ENCODE data around the gene COL6A5. TPM values are rescaled to one million over a fixed set of nuclear protein-coding genes. Genes with fewer than 3 reads are reported as not detected.
"Not testable (repeated sequence)": the region's sequence is repeated elsewhere in the genome, so short reads cannot be mapped to it uniquely, and the experiment has no call there.

Gene COL6A5
- total RNA-seq, 1 donor from 2014 or later, result not detected

DNA sequence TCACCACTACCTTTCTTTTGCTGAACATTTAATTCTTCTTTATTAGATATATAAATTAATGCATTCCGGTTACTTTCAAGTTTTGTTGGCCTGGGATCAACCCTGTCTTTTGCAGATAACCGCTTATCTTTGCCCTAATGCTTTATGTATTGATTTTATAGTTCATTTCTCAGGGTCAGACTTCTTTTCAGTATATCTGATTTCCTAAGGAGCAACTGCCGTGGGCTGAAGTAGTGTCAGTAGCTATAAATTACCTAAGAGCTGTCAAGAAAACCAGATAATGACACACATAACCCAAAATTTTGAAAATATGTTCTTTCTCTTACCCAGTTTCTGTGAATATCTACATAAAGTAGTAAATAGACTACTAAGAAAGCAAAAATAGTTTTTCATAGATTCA is 38.0 kb downstream of the COL6A5 start:
- DNase-seq (ENCODE audit: low read depth), result no peak

DNA sequence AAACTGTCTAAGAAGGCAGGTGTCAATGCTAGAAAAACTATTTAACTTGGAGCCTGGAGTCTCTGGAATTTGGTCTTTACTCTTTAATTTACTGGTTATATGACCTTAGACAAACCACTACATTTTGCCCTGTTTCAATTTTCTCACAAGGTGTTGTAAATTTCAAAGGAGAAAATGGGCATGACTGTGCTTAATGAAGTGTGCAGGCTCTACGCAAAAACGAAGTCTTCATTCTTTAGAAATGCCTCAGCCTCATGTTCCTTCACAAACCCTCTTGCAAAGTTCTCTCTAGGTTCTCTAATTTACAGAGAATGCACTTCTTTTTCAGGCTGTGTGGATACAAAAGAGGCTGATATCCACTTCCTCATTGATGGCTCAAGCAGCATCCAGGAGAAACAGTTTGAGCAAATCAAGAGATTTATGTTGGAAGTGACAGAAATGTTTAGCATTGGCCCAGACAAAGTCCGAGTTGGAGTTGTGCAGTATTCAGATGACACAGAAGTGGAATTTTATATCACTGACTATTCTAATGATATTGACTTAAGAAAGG is 39.1 kb downstream of the COL6A5 start:
- no peak for DNase-seq (ENCODE audit: low read depth)

DNA sequence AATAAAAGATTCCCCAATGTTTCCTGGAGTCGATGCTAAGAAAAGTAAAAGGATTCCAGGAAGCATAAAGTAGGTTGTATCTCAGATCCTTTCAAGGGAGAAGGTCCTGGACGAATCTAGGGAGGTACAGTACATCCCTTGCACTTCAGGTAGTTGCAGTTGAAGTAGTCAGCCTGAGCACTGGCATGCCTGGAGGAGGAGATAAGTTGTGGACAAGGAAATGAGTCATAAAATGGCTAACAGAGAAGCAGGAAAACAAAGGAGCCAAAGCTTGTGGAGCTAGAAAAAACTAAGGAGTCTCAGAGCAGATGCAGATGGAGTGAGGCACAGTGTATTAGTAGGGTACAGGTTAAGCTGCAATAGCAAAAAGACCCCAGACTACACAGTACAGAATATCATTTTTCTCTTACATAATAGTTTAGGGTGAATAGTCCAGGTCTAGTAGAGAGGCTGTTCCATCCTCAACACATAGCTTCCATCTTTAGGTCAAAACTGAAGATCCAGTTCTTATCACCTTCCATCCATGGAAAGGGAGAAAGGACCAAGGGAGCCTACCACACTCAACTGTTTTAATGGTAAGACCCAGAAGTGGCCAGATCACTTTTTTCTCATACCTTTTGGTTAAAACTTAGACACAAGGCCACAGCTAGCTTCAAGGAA is 41.3 kb downstream of the COL6A5 start:
- DNase-seq (ENCODE audit: low read depth), result no peak

DNA sequence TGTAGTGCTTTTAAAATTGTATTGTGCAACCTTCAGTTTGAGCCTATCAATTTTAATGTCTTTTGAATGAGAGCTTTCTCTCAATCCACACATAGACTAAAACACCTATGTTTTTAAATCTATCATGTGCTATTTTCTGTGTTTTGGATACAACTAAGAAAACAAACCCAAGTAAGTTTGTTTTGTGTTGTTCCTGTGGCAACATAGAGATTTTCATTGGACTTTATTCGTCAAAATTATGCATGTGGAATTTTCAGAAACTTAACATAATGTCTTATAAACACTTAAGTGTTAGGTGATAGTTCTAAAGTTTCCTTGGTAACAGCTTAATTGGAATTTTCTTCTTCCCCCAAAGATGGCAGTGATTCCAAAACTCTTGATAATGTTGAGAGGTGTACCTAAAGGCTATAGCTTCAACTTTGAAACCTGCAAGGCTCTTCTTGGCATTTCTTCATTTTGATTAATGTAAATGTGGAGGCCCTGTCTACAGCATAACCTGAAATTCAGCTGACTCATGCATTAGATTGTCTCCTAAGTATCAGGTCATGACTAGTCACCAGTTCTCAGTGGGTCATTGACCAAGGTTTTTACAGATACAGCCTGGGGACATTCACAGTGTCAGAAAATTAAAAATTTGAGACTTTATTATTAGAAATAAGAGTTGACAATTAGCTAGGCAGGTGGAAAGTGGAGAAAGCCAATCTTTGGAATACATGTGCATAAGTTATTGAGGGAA is 44.4 kb downstream of the COL6A5 start:
- no peak for DNase-seq (ENCODE audit: low read depth)

DNA sequence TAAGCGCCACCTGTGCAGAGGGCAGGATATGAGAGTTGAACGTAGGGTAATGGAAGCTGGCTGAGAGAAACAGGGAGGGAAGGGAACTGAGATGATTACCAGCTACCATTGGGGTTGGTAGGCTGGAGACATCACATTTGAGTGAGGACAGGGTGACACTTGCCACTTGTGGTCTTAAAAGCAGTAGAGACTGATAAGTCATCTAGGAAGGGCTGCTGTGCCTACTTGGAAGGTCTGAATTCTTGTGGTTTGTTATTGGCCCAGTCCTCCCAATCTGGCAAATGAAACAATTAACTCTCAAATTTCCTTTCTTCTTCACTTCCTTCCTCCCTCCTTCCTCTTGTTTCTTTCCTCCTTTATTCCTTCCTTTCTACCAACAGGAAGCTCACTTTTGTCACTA is 46.8 kb downstream of the COL6A5 start:
- DNase-seq (ENCODE audit: low read depth), result peak; percentile 80

DNA sequence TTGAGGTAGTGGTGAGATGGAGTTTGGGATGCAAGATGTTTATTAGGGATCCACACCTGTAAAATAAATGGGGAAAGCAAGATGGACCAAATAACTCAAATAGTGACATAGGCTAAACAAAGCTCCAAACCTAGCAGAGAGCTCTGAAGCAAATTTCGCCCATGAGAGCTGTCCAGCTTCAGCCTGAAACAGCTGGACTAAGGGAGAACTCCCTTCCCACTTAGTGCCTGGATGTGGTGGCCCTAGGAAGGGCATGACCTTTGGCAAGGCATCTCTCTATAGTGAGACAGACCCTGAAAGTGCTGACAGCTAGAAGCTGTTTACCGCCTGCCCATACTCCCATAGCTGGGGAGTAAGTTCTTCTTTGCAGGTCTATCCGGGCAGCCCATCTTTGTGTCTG is 48.1 kb downstream of the COL6A5 start:
- no peak for DNase-seq (ENCODE audit: low read depth)

DNA sequence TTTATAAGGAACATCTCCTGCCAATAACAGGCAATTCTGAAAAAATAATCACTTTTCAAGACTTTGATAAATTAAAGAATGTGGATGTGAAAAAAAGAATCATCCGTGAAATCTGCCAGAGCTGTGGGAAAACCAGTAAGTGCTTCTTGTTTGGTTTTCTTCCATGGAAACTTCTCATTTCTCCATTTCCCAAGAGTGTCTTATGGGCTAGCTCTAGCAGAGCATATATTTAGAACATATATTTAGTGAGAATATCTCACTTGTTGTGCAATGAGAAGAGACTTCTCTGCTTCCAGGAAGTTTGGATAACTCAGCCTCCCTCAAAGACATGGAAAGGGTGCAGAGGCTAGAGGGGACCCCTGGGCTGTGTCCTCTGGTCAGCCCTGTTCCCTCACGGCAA is 49.9 kb downstream of the COL6A5 start:
- no peak for DNase-seq (ENCODE audit: low read depth)

DNA sequence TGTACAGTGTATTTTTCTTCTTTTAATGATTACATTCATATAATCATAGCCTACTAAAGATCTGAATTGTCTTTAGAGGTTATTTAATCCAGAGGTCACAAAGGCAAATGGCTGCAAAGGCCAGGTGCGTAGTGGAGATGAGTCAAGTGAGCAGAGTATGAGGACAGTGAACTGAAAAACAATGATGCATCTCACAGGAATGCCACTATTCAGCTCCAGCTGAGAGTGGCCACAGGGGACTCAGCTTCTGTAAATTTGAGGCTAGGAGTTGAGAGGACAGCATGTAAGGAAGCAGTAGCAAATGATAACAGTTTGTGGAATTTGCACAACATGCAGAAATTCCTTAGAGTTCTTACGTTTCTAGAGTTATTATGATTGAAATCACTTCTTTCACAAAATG is 50.4 kb downstream of the COL6A5 start:
- peak; percentile 77 for DNase-seq (ENCODE audit: low read depth)

DNA sequence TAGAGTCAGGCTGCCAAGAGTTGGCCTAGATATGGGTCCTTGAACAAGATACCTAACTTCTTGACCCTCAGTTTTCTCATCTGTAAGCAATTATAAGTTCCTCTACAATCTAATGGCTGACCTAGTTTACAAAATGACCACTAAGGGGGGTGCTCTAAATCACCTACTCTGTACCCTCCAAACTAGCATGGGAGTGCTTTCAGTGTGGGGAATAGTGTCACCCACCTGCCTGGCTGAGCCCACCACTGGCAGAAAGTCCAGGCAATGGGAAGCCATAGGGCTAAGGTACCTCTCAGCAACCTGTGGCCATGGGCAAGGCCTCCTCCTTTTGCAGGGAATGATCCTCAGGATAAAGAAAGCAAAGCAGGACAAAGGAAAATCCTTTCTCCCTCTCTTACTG is 58.9 kb downstream of the COL6A5 start:
- DNase-seq (ENCODE audit: low read depth), result no peak

DNA sequence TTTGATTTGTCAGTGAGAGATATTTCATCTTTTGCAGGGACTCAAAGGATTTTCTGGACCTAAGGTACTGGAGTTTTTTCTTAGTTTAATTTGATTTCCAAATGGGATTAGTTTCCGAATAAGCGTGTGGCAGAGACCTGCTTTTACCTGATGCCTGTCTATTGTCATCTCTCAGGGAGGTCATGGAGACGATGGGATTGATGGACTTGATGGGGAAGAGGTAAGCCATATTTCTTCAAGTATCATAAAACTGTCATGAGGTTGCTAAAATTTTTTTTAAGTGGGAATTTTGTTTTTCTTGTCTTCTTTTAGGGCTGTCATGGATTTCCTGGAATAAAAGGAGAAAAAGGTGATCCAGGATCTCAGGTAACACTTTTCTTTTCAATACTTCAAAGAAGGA is 60.5 kb downstream of the COL6A5 start:
- DNase-seq (ENCODE audit: low read depth), result no peak

DNA sequence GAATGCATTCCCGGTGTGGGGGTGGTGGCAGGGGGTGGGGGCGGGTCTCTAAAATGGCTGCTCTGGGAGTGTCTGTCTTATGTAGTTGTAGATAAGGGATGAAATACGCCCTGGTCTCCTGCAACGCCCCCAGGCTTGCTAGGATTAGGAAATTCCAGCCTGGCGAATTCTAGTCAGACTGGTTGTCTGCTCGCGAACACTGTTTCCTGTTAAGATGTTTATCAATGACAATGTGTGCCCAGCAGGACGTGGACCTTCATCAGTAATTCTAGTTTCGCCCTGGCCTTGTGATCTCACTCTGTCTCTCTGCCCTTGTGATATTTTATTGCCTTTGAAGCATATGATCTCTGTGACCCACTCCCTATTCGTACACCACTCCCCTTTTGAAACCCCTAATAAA is 62.8 kb downstream of the COL6A5 start:
- not testable (repeated sequence) for DNase-seq (ENCODE audit: low read depth)

DNA sequence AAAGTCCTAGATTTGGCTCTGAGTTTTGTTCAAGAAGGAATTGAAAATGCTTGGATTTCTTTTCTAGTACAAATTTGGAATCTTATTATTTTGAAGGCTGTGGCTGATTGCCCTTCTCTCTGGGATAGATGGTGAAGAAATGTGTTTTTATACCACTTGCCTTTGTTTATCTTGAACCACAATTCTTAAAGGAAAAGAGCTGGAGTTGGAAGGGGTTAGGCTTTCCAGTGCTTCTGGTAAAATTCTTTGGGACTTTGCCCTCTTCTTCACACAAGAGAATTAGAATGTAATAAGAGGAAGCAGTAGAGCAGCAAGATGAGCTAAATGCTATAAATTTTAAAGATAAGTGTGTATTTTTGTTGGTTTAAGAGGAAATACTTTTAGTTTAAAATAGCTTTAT is 65.8 kb downstream of the COL6A5 start:
- DNase-seq (ENCODE audit: low read depth), result no peak

DNA sequence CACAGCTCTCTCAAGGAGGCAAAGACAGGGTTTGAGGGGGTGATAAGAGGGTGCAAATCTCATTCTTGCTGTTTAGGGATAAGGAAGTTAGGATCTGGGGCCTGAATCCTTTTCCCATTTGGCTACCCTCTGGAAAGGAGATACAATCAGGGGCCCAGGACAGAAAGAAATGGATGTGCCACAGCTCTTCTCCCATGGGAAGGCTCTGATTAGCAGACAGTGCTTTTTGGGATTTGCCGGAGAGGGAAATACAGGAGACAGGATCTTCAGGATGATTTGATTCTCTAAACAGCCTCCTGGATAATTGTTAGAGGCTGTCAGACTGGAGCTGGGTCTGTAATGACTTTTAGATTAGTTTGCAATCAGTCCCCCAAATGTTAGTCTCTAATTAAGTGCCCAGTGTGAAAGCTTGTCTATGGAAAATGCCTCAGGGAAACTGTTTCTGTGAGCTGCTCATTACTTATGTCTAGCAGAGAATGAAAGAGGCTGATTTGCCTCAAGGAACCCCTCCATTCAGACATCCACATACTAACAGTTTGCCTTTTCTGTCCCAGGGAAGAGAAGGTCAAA is 67.6 kb downstream of the COL6A5 start:
- no peak for DNase-seq (ENCODE audit: low read depth)

DNA sequence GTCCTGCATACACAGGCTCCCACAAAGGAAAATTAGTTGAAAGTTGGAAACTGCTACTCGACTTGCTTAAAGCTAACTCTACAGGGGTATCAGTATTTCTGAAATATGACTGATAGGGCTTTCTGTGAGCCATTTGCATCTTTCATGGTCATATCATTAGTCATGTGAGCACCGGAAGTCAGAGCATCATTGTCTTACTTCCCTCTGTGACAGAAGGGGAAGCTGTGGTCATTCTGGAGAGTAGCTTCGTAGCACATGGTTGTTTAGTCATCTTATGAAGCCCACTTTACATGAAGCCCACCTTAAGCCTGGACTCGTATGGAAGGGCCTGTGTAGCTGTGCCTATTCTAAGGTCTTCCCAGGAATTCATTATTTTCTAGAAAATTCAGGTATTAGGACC is 69.0 kb downstream of the COL6A5 start:
- DNase-seq (ENCODE audit: low read depth), result no peak

DNA sequence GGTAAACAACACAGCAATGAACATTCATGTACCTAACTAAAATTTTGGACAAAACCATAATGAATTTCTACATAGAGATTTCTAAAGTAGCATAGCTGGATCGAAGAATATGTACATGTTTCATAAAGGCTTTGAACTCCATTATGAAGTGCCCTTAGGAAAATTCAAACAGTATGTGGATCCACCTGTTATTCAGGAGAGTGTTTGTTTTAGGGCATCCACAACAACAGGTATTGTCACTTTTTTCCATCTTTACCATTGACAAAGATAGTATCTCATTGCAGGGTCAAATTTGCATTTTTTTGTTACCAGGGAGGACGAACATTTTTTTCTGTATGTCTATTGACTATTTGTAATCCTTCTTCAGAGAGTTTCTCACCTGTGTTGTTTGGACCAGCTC is 75.0 kb downstream of the COL6A5 start:
- no peak for DNase-seq (ENCODE audit: low read depth)

DNA sequence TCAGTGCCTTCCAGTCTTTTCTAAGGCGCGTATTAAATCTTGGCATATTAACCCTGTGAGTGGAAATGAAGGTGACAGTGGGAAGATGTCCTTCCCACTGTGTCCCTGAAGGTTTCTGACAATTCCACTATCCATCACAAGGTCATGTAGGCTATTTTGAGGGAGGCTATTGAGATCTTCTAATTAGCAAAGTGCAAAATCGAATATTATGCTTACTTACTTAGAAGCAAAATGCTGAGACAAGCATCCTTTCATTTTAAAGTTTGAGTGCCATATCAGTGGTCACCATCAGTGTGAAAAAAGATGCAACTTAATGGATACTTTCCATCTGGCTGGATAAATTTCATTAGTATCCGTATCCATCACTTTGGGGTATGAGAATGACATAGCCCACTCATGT is 77.6 kb downstream of the COL6A5 start:
- no peak for DNase-seq (ENCODE audit: low read depth)

DNA sequence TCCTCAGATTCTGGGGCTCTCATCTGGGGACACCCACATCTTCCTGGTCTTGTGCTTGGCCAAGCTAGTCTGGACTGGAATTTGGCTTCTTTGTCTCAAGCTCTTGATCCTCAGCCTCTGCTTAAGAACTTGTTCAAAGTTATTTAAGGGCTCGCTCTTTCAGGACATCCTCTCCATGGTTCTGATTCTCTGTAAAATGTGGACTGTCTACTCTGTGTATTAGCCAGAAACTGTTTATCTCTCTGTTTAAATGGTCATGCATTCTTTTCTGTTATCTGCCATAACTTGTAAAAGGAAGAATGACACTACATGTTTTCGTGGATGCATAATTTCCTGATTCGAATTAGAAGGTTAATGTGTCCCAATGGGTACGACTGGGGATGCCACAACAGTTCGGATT is 79.4 kb downstream of the COL6A5 start:
- no peak for DNase-seq (ENCODE audit: low read depth)

DNA sequence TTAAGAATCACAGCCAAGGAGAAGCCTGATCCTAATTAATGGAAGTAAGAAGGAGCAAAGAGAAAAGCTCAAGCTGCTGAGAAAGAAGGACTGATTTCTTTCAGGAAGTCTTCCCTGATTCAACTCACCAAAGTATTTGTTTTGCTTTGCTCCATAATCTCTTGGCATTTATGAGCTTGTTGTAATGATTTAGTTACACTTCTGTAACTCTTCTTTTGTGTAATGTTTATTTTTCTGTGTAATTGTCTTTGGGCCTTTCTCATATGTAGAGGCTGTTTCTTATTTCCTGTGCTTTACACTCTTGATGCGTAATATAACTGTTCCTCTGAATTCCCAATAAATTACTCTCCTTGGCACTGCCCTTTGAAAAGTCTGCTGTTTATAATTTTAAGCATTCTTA is 80.0 kb downstream of the COL6A5 start:
- DNase-seq (ENCODE audit: low read depth), result no peak

DNA sequence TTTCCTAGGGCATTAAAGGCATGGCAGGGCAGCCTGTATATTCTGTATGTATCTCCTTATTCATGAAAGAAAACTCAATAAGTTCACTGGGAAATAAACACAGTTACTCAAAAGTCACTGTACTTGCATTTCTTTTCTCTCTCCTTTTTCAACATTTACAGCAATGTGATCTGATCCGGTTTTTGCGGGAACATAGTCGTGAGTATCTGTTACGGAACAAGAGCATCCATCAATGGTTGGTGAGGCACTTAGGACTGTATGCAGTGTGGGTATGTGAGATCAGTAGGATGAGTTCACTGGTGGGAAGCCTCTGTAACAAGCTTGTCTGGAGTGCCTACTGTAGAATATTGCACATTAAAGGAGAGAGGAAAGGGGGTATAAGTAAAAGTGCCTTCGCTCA is 80.7 kb downstream of the COL6A5 start:
- no peak for DNase-seq (ENCODE audit: low read depth)

DNA sequence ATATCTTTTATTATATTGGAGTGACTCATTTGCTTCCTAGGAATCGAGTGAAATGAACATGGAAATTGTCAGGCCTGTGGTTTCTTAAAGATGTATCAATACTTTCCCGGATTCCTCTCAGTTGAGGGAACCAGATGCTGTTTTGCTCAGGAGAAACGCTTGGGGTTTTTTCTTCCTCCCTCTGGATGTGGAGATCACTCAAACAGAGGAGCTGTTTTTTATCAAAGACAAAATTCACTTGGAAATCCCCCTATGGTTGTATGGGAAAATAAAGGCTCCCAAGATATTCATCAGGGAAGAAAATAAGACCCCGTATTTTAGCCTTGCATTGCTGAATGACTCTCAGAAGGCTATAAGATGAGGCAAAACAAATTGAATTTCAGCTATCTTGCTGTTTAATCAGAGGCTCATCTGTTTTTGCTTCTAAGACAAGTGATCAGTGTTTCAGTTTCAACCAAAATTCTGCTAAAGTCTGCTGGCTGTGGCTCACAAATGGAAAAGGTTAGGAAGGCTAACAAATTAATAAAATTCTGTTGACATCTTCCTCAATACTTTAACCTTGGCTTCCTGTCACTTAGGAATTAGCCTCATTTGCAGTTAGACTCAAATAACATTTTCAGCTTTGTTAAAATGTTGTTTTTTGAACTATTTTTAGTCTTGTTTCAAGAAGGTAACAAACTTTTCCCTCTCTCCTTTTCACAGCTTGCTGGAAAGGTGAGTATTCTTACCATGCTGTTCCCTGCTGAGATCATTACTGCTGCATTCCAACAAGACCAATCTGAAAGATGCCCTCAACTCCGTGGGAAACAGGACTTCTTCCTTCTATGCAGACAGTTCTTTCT is 83.6 kb downstream of the COL6A5 start:
- no peak for DNase-seq (ENCODE audit: low read depth)

DNA sequence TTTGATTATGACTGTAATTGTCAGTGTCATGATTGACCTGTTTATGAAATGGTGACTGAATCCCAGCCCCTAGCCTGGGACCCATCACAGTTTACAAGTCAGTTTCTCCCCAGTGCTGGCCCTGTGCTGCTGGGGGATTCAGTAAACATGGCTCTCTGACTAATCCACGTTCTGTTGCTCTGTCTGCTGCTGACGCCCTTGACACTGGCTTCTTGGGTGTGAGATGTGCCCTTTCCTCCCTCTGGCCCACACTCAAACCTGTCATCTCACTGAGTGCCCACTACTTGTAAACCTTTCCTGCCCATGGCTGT is 84.2 kb downstream of the COL6A5 start:
- DNase-seq (ENCODE audit: low read depth), result no peak

DNA sequence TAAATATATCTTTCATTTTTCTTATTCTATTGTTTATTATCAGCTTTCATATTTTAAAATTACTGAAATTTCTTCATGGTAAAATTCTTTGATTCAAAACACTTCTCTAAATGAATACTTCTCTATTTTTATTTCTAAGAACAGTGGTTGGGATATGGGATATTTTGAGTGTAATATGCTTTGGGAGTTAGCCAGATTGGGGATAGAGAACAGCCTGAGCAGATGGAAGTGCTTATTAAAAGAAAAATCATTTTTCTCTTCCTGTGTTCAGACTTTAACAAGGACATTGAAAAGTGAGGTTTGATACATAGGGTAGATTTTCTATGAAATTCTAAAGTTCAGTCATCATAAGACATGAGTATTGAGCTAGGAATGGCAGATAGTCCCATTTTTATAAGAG is 84.8 kb downstream of the COL6A5 start:
- no peak for DNase-seq (ENCODE audit: low read depth)

All from myocyte (in vitro differentiated cells).